H1 (cell line): ENCODE data around the gene TBC1D17. TPM values are rescaled to one million over a fixed set of nuclear protein-coding genes. Genes with fewer than 3 reads are reported as not detected.

Experiments
- CHD1 ChIP-seq: IDR thresholded peaks from 2 replicates; pipeline ENCODE4 v1.6.1; 2012; ENCODE audit warnings: low read depth, low read length, improper control_type of control experiment
- NRF1 ChIP-seq: IDR thresholded peaks from 2 replicates; pipeline ENCODE4 v1.6.1; 2011; ENCODE audit warnings: mild to moderate bottlenecking, low read depth, low read length, improper control_type of control experiment
- POLR2AphosphoS5 ChIP-seq: IDR thresholded peaks from 2 replicates; pipeline ENCODE4 v1.6.1; 2011; ENCODE audit warnings: low read depth, low read length
- RNF2 ChIP-seq: fragments of 200-900, 300-1000 bp; sonication (generic); IDR thresholded peaks from 2 replicates; pipeline ENCODE4 v1.7.1; 2016; ENCODE audit warnings: borderline replicate concordance, low read depth, mild to moderate bottlenecking, antibody characterized with exemption, low read length; ENCODE audit not compliant: poor library complexity, severe bottlenecking; ENCODE audit errors: missing control alignments
- SP4 ChIP-seq: IDR thresholded peaks from 2 replicates; pipeline ENCODE4 v1.6.1; 2012; ENCODE audit warnings: low read length, inconsistent platforms
- ZNF274 ChIP-seq: IDR thresholded peaks from 2 replicates; pipeline ENCODE4 v1.7.0; 2012; ENCODE audit warnings: low read length, borderline replicate concordance; ENCODE audit errors: extremely low read depth
- polyA plus RNA-seq, 7 experiments: library from polyadenylated mRNA; depleted of rRNA in 3 of 7; stranded (reverse) in 5 of 7; unstranded in 2 of 7; fragments of >200 nt in 5 of 7; fragments of 200-250 nt in 2 of 7; gene quantifications; 1 replicate in 5 of 7; 2 replicates in 1 of 7; 4 replicates in 1 of 7; pipeline versions ENCODE4 v1.2.1 to v1.2.3, GENCODE V29; 2011 to 2013; ENCODE audit warnings: missing spikeins in 2 of 7, mixed read lengths in 2 of 7
- total RNA-seq: library from RNA; stranded (reverse); fragmentation: NEBNext Ultra II Directional; extraction: Animal tissue kit (Norgen Biotek cat#: 25700); gene quantifications from 2 replicates; pipeline ENCODE4 v1.2.1, GENCODE V29; 2021

Gene TBC1D17
- total and polyA plus RNA-seq, 2 of the 8 experiments (the other 6 are each of a cell fraction or from before 2014, with no cell fraction given) = 30.3 to 44.9 TPM

GRCh38 chr19:49927526-49928264 is 50.2 kb downstream of the TBC1D17 start (continued):
- TF ChIP-seq RNF2 = no peak
- TF ChIP-seq POLR2AphosphoS5 = no peak
- TF ChIP-seq CHD1 = no peak
- no peak for TF ChIP-seq ZNF274
- no peak for TF ChIP-seq NRF1
- TF ChIP-seq SP4 = no peak
